HG03460 (cell line): Measurements from ENCODE around the gene KLHDC7B.
"Not testable (repeated sequence)": the region's sequence is repeated elsewhere in the genome, so short reads cannot be mapped to it uniquely, and the experiment has no call there.

Experiments
- ATAC-seq: cut with Tn5 transposase; IDR thresholded peaks from one replicate; pipeline ENCODE4 v1.9.1; 2021; ENCODE audit not compliant: unreplicated experiment

The KLHDC7B gene

GRCh38 chr22:50529416-50529896 is 16.2 kb upstream of the KLHDC7B start:
- no peak for ATAC-seq

GRCh38 chr22:50529897-50530579 is 15.7 kb upstream of the KLHDC7B start, which contains the start of gene TYMP:
Gene TYMP (minus strand): TSS chr22:50530012. CDS start chr22:50529709, 303 bp downstream.
- peak; percentile 19 for ATAC-seq

DNA sequence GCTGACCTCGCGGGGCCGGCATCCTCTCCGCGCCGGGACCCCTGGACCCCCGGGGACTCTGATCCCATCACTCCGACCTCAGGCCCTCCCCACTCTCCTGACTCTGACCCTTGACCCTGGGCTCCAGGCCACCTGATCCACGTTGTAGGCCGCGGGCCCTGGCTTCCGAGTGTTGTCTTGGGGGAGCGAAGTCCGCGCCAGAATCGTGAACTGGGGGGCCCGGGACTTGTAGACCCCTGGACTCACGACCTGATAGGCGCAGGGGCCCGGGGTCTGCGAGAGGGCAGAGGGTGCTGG is 15.2 kb upstream of the KLHDC7B start:
- no peak for ATAC-seq

DNA sequence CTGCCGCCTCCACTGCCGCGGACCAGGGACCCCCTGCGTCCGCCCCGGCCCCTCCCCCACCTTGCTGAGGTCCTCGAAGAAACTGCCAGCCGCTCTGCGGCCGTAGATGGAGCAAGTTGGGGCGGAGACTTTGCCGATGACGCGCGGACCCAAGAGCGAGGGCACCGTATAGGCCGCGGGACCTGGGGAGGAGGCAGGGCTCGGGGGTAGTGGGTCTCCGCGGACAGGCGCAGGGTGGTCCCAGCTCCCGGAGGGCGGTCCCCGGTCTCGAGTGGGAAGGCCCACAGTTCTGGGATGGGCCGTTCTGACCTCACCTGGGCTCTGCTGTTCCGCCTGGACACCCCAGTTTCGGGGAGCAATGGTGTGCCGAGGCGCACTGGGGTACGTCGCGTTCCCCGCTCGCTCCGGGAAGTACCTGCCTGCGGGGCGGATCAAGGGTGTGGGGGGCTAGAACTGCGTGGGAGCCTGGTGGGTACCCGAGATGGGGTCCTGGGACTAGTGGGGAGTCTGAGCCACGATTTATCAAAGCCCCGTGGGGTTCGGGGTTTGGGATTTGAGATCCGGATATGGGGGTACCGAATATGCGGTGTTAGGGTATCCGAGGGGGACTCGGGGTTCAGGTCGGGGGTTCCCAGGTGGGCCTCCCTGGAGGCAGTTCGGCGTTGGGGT is 14.7 kb upstream of the KLHDC7B start:
- ATAC-seq, result no peak

- ATAC-seq, result no peak
These were observed 14.1 kb upstream of the KLHDC7B start for GRCh38 chr22:50531546-50531961.

DNA sequence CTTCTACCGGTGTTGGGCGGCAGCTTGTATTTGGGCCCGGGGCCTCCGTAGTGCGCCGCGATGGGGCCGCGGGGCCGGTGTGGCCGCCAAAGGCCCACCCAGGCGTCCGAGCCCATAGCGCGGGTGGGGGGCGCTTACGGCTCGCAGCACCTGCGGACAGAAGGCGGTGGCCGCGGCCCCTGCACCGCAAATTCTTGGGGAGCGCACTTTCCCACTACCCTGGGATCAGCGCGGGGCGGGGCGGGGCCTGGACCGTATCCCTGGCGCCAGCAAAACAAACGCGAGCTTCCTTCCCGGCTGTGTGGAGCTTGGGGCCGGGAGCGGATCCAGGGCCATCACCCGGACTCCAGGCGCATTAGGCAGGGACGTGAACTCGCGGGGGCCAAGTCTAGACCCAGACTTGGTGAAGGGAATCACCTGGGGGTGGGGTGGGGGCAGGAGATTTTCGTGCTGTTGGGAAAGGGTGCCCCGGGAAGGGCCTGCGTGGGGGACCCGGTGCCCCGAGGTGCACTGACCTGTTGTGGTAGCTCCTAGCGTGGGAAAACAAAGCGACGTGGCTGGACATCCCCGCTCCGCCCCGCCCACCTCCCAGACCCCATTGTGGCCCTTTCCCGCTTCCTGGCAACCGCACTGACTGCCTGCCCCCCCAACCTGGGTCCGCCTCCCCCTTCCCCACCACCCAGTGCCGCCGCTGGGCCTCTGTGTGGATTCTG is 13.6 kb upstream of the KLHDC7B start:
- no peak for ATAC-seq

- no peak for ATAC-seq
These were observed 12.6 kb upstream of the KLHDC7B start for GRCh38 chr22:50532824-50533796.

DNA sequence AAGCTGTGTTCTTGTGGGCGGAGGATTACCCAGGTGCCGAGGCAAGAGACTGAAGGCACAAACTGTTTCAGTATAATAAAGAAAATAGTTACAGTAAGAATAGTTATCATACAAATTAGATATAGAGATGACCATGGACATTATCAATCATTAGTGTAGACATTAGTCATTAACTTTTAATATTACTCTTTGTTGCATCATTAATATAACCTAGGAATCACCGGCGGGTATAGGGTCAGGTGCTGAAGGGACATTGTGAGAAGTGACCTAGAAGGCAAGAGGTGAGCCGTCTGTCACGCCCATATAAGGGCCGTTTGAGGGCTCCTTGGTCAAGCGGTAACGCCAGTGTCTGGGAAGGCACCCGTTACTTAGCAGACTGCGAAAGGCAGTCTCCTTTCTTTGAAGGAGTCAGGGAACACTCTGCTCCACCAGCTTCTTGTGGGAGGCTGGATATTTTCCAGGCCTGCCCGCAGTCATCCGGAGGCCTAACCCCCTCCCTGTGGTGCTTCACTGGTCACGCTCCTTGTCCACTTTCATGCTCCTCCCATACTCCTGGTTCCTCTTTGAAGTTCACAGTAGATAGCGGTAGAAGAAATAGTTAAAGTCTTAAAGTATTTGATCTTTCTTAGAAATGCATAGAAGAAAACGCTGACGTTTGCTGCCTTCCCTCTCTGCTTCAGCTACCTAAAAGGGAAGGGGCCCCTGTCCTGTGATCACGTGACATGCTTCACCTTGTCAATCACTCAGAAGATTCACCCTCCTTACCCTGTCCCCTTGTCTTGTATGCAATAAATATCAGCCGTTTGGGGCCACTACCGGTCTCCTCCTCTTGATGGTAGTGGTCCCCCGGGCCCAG is 11.6 kb upstream of the KLHDC7B start:
- not testable (repeated sequence) for ATAC-seq

- ATAC-seq, result no peak
These were observed 10.6 kb upstream of the KLHDC7B start for GRCh38 chr22:50535113-50535512.

DNA sequence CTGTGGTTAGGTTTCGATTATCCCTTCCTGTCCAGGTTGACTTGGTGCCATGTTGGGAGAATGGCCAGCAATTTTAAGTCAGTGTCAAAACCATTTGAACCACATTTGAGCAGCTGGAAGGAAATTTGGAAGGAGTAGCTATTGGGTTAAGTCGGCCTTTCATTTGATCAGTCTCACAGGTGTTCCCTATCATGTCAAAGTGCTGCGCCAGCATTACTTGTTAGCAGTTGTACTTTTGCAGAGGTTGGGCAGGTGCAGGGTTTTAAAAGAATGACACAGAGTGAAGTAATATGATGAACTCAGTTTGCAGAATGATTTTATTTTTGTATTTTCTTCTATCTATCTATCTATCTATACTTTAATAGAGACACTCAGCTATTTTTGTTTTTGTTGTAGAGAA is 9.5 kb upstream of the KLHDC7B start:
- ATAC-seq, result no peak

DNA sequence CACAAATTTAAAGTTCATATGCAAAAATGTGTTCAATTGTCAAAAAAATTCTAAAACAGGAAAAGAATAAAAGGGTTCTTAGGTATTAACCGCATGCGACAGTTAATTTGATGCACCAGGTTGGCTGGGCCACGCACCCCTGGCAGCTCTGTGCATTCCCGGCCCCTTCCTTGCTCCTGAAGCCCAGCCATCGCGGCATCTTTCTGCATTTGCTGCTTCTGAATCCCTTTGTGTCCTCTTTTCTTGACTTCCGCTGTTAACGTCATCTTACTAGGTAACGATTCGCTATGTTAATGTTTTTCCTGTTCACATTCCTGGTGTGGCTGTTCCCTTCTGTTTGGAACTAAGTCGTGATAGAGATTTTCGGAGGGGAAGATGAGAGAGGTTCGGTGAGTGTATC is 7.9 kb upstream of the KLHDC7B start:
- ATAC-seq, result no peak

DNA sequence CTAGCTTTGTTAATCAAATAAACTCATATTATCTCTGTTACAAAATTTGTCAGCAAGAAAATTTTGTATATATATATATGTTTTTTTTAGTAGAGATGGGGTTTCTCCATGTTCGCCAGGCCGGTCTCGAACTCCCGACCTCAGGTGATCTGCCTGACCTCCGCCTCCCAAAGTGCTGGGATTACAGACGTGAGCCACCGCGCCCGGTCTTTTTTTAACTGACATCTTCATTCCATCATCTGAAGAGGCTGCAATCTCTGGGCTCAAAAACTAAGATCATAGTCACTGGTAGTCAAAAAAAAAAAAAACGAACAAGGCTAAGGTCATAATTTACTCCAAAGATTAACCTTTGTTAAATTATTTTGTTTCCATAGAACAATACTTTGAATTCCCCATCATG is 5.3 kb upstream of the KLHDC7B start:
- no peak for ATAC-seq

- not testable (repeated sequence) for ATAC-seq
These were observed 4.1 kb upstream of the KLHDC7B start for GRCh38 chr22:50541667-50542026.

- no peak for ATAC-seq
These were observed 3.2 kb upstream of the KLHDC7B start for GRCh38 chr22:50542416-50542927.

DNA sequence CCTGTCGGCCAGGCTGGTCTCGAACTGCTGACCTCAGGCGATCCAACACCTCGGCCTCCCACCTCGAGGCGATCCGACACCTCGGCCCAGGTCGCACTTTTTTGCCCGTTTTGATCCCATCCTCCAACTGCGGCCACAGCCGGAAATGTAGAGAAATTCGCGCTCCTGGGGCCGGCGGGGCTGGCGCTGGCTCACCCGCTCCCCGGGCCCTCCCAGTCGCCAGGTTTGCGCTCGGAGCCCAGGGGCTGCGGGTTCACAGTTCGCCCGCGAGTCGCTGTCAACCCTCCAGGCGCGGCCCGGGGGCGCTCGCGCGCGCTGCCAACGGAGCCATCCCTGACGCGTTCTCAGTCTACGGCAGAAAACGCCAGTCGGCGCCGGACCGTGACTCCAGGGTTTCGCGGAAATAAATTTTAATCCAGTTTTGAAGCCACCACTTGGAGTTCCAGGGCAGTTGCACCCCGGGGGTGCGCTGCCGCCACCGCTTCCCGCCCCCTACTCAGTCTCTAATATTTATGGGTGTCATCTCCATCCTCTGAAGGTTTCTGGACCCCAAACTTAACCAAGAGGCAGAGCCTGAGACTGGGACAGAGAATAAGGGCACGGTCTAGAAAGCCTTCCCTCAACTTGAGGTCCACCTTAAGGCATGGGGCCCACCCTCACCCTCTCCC is 1.5 kb upstream of the KLHDC7B start:
- ATAC-seq, result no peak

GRCh38 chr22:50544746-50545253 is 899 bp upstream of the KLHDC7B start:
- no peak for ATAC-seq

GRCh38 chr22:50546326-50547262 is 895 bp downstream of the KLHDC7B start:
- ATAC-seq, result no peak
